ENCODE data around the gene RPL18.

RPL18 gene

GRCh38 chr19:48616041-48616436 lies 2.9 kb downstream of the RPL18 start:
- no peak for TF ChIP-seq REST (IDR thresholded peaks at IDR 0.05; ENCODE audit: insufficient read depth in 1 of 2, low read depth in 2 of 2, low read length in 2 of 2)
- no peak for TF ChIP-seq TAF1 (IDR thresholded peaks at IDR 0.05; ENCODE audit: borderline replicate concordance, insufficient read depth, low read length)
- TF ChIP-seq POLR2AphosphoS5 (IDR thresholded peaks at IDR 0.05; ENCODE audit: low read depth, low read length), result peak; percentile 62; the same call in 1 of the 2 replicates

- no peak for TF ChIP-seq TAF1 (IDR thresholded peaks at IDR 0.05; ENCODE audit: borderline replicate concordance, insufficient read depth, low read length)
- no peak for TF ChIP-seq FOXP2 (optimal IDR thresholded peaks at IDR 0.05; ENCODE audit: borderline replicate concordance, extremely low read depth, extremely low read length, insufficient read depth)
- no peak for TF ChIP-seq POLR2AphosphoS5 (IDR thresholded peaks at IDR 0.05; ENCODE audit: low read depth, low read length)
- TF ChIP-seq REST (IDR thresholded peaks at IDR 0.05; ENCODE audit: insufficient read depth in 1 of 2, low read depth in 2 of 2, low read length in 2 of 2), result no peak
- no peak for TF ChIP-seq SIN3A (IDR thresholded peaks at IDR 0.05; ENCODE audit: borderline replicate concordance, insufficient read depth, low read length)
Measured at GRCh38 chr19:48615231-48616040, 3.5 kb downstream of the RPL18 start.

- TF ChIP-seq FOXP2 (optimal IDR thresholded peaks at IDR 0.05; ENCODE audit: borderline replicate concordance, extremely low read depth, extremely low read length, insufficient read depth) (peak; percentile 11), POLR2AphosphoS5 (IDR thresholded peaks at IDR 0.05; ENCODE audit: low read depth, low read length) (peak; percentile 31; the same call in 1 of the 2 replicates), REST (IDR thresholded peaks at IDR 0.05; ENCODE audit: insufficient read depth in 1 of 2, low read depth in 2 of 2, low read length in 2 of 2) (no peak)
Measured at GRCh38 chr19:48614436-48615230, 4.3 kb downstream of the RPL18 start, which contains the start of gene FAM83E. Gene FAM83E, minus strand, starts transcription at chr19:48615076. Its CDS starts 1,704 bp downstream, at chr19:48613372.

GRCh38 chr19:48613852-48614435 lies 5.0 kb downstream of the RPL18 start:
- no peak for TF ChIP-seq REST (IDR thresholded peaks at IDR 0.05; ENCODE audit: insufficient read depth in 1 of 2, low read depth in 2 of 2, low read length in 2 of 2)
- TF ChIP-seq FOXP2 (optimal IDR thresholded peaks at IDR 0.05; ENCODE audit: borderline replicate concordance, extremely low read depth, extremely low read length, insufficient read depth), result no peak
- TF ChIP-seq TAF1 (IDR thresholded peaks at IDR 0.05; ENCODE audit: borderline replicate concordance, insufficient read depth, low read length), result no peak
- TF ChIP-seq POLR2AphosphoS5 (IDR thresholded peaks at IDR 0.05; ENCODE audit: low read depth, low read length), result peak; percentile 31; the same call in 1 of the 2 replicates
- TF ChIP-seq SIN3A (IDR thresholded peaks at IDR 0.05; ENCODE audit: borderline replicate concordance, insufficient read depth, low read length), result no peak; the same call in 1 of the 2 replicates
